A549 (cell line): ENCODE data around the gene TIGD6. TPM values are rescaled to one million over a fixed set of nuclear protein-coding genes. Genes with fewer than 3 reads are reported as not detected.
A peak's percentile ranks its signal among the peaks of the same experiment; 100 is the strongest.

ENCODE experiments used
- ATAC-seq, 2 experiments: fragments of 200-7000 bp in 1 of 2; fragments of >200 bp in 1 of 2; cut with Nextera tagmentation in 1 of 2; cut with Tn5 transposase in 1 of 2; 3 replicates each; pipeline versions ENCODE4 v1.8.0 to v1.9.1; 2018 to 2020; ENCODE audit warnings: mild to moderate bottlenecking in 1 of 2, moderate library complexity in 1 of 2
- CTCF ChIA-PET: fragments of 300-600 bp; sonication (Branson Sonifier 250); formaldehyde crosslinking; extraction: SDS; loops from one replicate; lab custom pipeline; 2021; ENCODE audit warnings: antibody characterized with exemption, inconsistent platforms; lab: Yijun Ruan, JAX
- POLR2A ChIA-PET: fragments of 350-600 bp; formaldehyde crosslinking; extraction: SDS; loops from one replicate; lab custom pipeline; 2021; ENCODE audit warnings: antibody characterized with exemption, inconsistent platforms; lab: Yijun Ruan, JAX
- DNase-seq, 2 experiments: peaks; one replicate each; pipeline versions ENCODE4 v3.0.0 to v3.0.0-alpha.2; 2011 to 2016; ENCODE audit warnings: low read depth in 1 of 2, low spot score in 1 of 2
- FAIRE-seq: peaks from 2 replicates; lab custom pipeline; 2011; peaks lifted over from hg19 to GRCh38; lab: Jason Lieb, UNC
- H3K27ac ChIP-seq, 2 experiments: fragments of >200 bp; sonication (Bioruptor Twin); formaldehyde crosslinking; 3 replicates each; pipeline ENCODE4 v1.5.1; 2016 to 2017
- H3K4me1 ChIP-seq: fragments of >200 bp; sonication (Bioruptor Twin); formaldehyde crosslinking; 3 replicates; pipeline ENCODE4 v1.6.1; 2016
- H3K4me2 ChIP-seq: fragments of >200 bp; sonication (Bioruptor Twin); formaldehyde crosslinking; 3 replicates; pipeline ENCODE4 v1.6.1; 2016
- H3K4me3 ChIP-seq: fragments of >200 bp; sonication (Bioruptor Twin); formaldehyde crosslinking; 3 replicates; pipeline ENCODE4 v1.5.1; 2016
- H3K9me3 ChIP-seq: fragments of >200 bp; sonication (Bioruptor Twin); formaldehyde crosslinking; 3 replicates; pipeline ENCODE4 v1.6.1; 2016
- BHLHE40 ChIP-seq: IDR thresholded peaks from 2 replicates; pipeline ENCODE4 v1.6.1; 2012; ENCODE audit warnings: low read depth, low read length, inconsistent platforms
- CBX2 ChIP-seq: fragments of 200-600 bp; sonication (generic); IDR thresholded peaks from 2 replicates; pipeline ENCODE4 v1.6.1; 2016; ENCODE audit warnings: low read depth, mild to moderate bottlenecking, borderline replicate concordance
- CBX8 ChIP-seq: fragments of 200-600 bp; sonication (generic); IDR thresholded peaks from 2 replicates; pipeline ENCODE4 v1.6.1; 2016
- CEBPB ChIP-seq, 2 experiments: fragments of >200 bp in 1 of 2; sonication (Bioruptor Twin) in 1 of 2; formaldehyde crosslinking in 1 of 2; IDR thresholded peaks; 2 replicates each; pipeline ENCODE4 v1.6.1; 2012 to 2016
- CHD4 ChIP-seq: fragments of 200-600 bp; sonication (generic); IDR thresholded peaks from 2 replicates; pipeline ENCODE4 v1.6.1; 2016; ENCODE audit warnings: antibody characterized with exemption, mild to moderate bottlenecking, borderline replicate concordance
- EHMT2 ChIP-seq: fragments of 200-600 bp; sonication (generic); IDR thresholded peaks from 2 replicates; pipeline ENCODE4 v1.6.1; 2016; ENCODE audit warnings: antibody characterized with exemption, low read depth, mild to moderate bottlenecking, moderate library complexity
- ESRRA ChIP-seq: fragments of 150-350 bp; IDR thresholded peaks from 2 replicates; pipeline ENCODE4 v1.6.1; 2014; ENCODE audit warnings: mild to moderate bottlenecking, low read length, borderline replicate concordance
- FOSB ChIP-seq: fragments of 250-450 bp; sonication (Bioruptor Pico); IDR thresholded peaks from 2 replicates; pipeline ENCODE4 v1.5.0; 2020; ENCODE audit warnings: mild to moderate bottlenecking, moderate library complexity
- GATA3 ChIP-seq: IDR thresholded peaks from 2 replicates; pipeline ENCODE4 v1.6.1; 2012; ENCODE audit warnings: borderline replicate concordance
- HDAC2 ChIP-seq: fragments of 200-600 bp; sonication (generic); IDR thresholded peaks from 2 replicates; pipeline ENCODE4 v1.6.1; 2016
- HEYL ChIP-seq: fragments of 250-450 bp; sonication (Bioruptor Pico); IDR thresholded peaks from 2 replicates; pipeline ENCODE4 v1.8.0; 2021; ENCODE audit warnings: mild to moderate bottlenecking, moderate library complexity
- HOXA7 ChIP-seq: fragments of 250-450 bp; sonication (Bioruptor Pico); IDR thresholded peaks from 2 replicates; pipeline ENCODE4 v1.5.0; 2020; ENCODE audit warnings: mild to moderate bottlenecking, moderate library complexity
- HOXB5 ChIP-seq: fragments of 250-450 bp; sonication (Bioruptor Pico); IDR thresholded peaks from 2 replicates; pipeline ENCODE4 v1.5.0; 2020; ENCODE audit warnings: mild to moderate bottlenecking, moderate library complexity
- JUN ChIP-seq, 2 experiments: fragments of >200 bp; sonication (Bioruptor Twin); formaldehyde crosslinking; IDR thresholded peaks; 2 replicates in 1 of 2; 3 replicates in 1 of 2; pipeline ENCODE4 v1.6.1; 2016 to 2017
- KDM1A ChIP-seq: fragments of 200-600 bp; sonication (generic); IDR thresholded peaks from 2 replicates; pipeline ENCODE4 v1.6.1; 2016; ENCODE audit warnings: low read depth, mild to moderate bottlenecking
- KDM5A ChIP-seq: fragments of 200-600 bp; sonication (generic); IDR thresholded peaks from 2 replicates; pipeline ENCODE4 v1.6.1; 2016; ENCODE audit warnings: antibody characterized with exemption, mild to moderate bottlenecking
- NFE2L2 ChIP-seq: fragments of 150-350 bp; conservative IDR thresholded peaks from 2 replicates; pipeline ENCODE4 v1.6.1; 2014; ENCODE audit warnings: low read length
- NPAS2 ChIP-seq: fragments of 250-450 bp; sonication (Bioruptor Pico); IDR thresholded peaks from 2 replicates; pipeline ENCODE4 v1.8.0; 2022; ENCODE audit warnings: mild to moderate bottlenecking, moderate library complexity, borderline replicate concordance
- POLR2A ChIP-seq: IDR thresholded peaks from 2 replicates; pipeline ENCODE4 v1.6.1; 2012; ENCODE audit warnings: mild to moderate bottlenecking, low read length
- RAD21 ChIP-seq, 2 experiments: fragments of >200 bp in 1 of 2; sonication (Bioruptor Twin) in 1 of 2; formaldehyde crosslinking in 1 of 2; IDR thresholded peaks in 1 of 2; conservative IDR thresholded peaks in 1 of 2; 2 replicates in 1 of 2; 3 replicates in 1 of 2; pipeline ENCODE4 v1.6.1; 2012 to 2018; ENCODE audit warnings: inconsistent platforms in 1 of 2
- RARB ChIP-seq: fragments of 250-450 bp; sonication (Bioruptor Pico); IDR thresholded peaks from 2 replicates; pipeline ENCODE4 v1.8.0; 2021; ENCODE audit warnings: mild to moderate bottlenecking, moderate library complexity
- RFX5 ChIP-seq: fragments of 450-650 bp; IDR thresholded peaks from 2 replicates; pipeline ENCODE4 v1.7.1; 2014; ENCODE audit warnings: antibody characterized with exemption, mild to moderate bottlenecking, moderate library complexity
- RNF2 ChIP-seq: fragments of 200-600 bp; sonication (generic); IDR thresholded peaks from 2 replicates; pipeline ENCODE4 v1.6.1; 2016; ENCODE audit warnings: low read depth, mild to moderate bottlenecking, antibody characterized with exemption, moderate library complexity, borderline replicate concordance
- SREBF2 ChIP-seq: fragments of 450-650 bp; IDR thresholded peaks from 2 replicates; pipeline ENCODE4 v1.6.1; 2014; ENCODE audit warnings: mild to moderate bottlenecking, moderate library complexity
- TFCP2L1 ChIP-seq: fragments of 250-450 bp; sonication (Bioruptor Pico); IDR thresholded peaks from 2 replicates; pipeline ENCODE4 v1.5.0; 2021; ENCODE audit warnings: mild to moderate bottlenecking
- ZFP36 ChIP-seq: fragments of 450-650 bp; IDR thresholded peaks from 2 replicates; pipeline ENCODE4 v1.6.1; 2014; ENCODE audit warnings: borderline replicate concordance; ENCODE audit not compliant: partially characterized antibody
- ZNF302 ChIP-seq: fragments of 250-450 bp; sonication (Bioruptor Pico); IDR thresholded peaks from 2 replicates; pipeline ENCODE4 v1.9.0; 2021; ENCODE audit warnings: inconsistent platforms, mild to moderate bottlenecking, moderate library complexity
- WGBS: methylation state at CpG from one replicate; pipeline ENCODE4 v1.1.6; 2017; ENCODE audit errors: missing lambda C conversion rate; 5-methylcytosine and 5-hydroxymethylcytosine counted together
- polyA plus RNA-seq, 4 experiments: library from polyadenylated mRNA; depleted of rRNA in 3 of 4; stranded (reverse); fragments of >200 nt; fragmentation: RNase III in 1 of 4; extraction: RNeasy Plus Mini Kit Qiagen cat#74134 plus additional on column Dnase treatment in 1 of 4; gene quantifications; 2 replicates in 3 of 4; 3 replicates in 1 of 4; pipeline ENCODE4 v1.2.3, GENCODE V29; 2011 to 2017
- TF ChIP-seq, protein P1 (sequence below): fragments of 150-350 bp; IDR thresholded peaks from 2 replicates; pipeline ENCODE4 v1.6.1; 2014; ENCODE audit warnings: low read depth, mild to moderate bottlenecking, low read length
- TF ChIP-seq, protein P2 (sequence below): IDR thresholded peaks from 2 replicates; pipeline ENCODE4 v1.6.1; 2012
- TF ChIP-seq, protein P3 (sequence below): fragments of 200-600 bp; sonication (generic); IDR thresholded peaks from 2 replicates; pipeline ENCODE4 v1.6.1; 2016; ENCODE audit warnings: antibody characterized with exemption, mild to moderate bottlenecking, moderate library complexity
- TF ChIP-seq, protein P4 (sequence below): fragments of 250-450 bp; sonication (Bioruptor Pico); IDR thresholded peaks from 2 replicates; pipeline ENCODE4 v1.5.0; 2021; ENCODE audit warnings: mild to moderate bottlenecking, moderate library complexity, borderline replicate concordance
- TF ChIP-seq, protein P5 (sequence below): IDR thresholded peaks from 2 replicates; pipeline ENCODE4 v1.6.1; 2012
- TF ChIP-seq, protein P6 (sequence below): fragments of >200 bp; sonication (Bioruptor Twin); formaldehyde crosslinking; IDR thresholded peaks from 3 replicates; pipeline ENCODE4 v1.5.1; 2016

TIGD6 gene
- polyA plus RNA-seq, 2 of the 4 experiments (the other 2 are of a cell fraction) = 4.3 to 7.3 TPM

DNA sequence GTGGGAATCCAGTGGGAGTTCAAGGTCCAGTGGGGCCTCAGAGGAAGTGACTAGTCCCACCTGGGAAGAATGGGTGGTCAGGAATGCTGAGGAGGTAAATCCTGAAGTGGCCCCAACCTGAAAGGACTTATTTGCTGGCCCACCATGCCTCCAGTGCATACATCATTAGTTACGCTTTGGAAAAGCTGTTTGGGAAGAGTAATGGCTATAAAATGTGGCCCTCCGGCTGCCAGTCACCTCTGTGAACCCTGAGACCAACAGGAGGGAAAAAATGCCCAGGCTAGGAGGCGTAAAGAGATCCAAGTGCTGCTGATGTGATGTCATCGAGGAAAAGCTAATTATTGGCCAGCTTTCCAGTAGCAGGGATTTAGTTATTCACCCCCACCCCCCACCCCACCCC, 42.6 kb downstream of the TIGD6 start:
- peaks cover 48% of the 10 kb centered on the region for H3K4me1 ChIP-seq
- no peaks in the 10 kb centered on the region for H3K9me3 ChIP-seq
- H3K27ac ChIP-seq = peak overlapping the region; percentile 91 to 96
- FAIRE-seq = no peak
- peak in 1 of 2 experiments; percentile 13; a peak in 3 of 6 replicates for ATAC-seq
- WGBS = 5% methylated on average over 4 of the region's 4 CpGs
- H3K4me3 ChIP-seq = no peak overlapping the region
- CTCF ChIA-PET = interaction anchor here (0.9 to 16.5 kb wide), 13 partner anchors 9 to 321 kb away, joined by 3 to 594 read pairs (median 17); partner anchors contain the start of gene PDE6A
- H3K4me2 ChIP-seq = peak overlapping the region; percentile 80
- POLR2A ChIA-PET = interaction anchor here (1.1 to 3.7 kb wide), 2 partner anchors 18 to 120 kb away, joined by 4 to 24 read pairs; no protein-coding TSS in a partner anchor
- peak; percentile 48 to 89 for DNase-seq
- TF ChIP-seq, protein P1, sequence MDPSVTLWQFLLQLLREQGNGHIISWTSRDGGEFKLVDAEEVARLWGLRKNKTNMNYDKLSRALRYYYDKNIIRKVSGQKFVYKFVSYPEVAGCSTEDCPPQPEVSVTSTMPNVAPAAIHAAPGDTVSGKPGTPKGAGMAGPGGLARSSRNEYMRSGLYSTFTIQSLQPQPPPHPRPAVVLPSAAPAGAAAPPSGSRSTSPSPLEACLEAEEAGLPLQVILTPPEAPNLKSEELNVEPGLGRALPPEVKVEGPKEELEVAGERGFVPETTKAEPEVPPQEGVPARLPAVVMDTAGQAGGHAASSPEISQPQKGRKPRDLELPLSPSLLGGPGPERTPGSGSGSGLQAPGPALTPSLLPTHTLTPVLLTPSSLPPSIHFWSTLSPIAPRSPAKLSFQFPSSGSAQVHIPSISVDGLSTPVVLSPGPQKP = no peak
- TF ChIP-seq NFE2L2 = no peak
- TF ChIP-seq CEBPB (IDR thresholded peaks at IDR 0.05) = 0 out of 4 replicates have a peak, but pooled peaks of 1 of the 2 experiments have one; percentile 18
- TF ChIP-seq POLR2A = no peak
- no peak for TF ChIP-seq NPAS2 (CRISPR knock-in tag)
- TF ChIP-seq, protein P2, sequence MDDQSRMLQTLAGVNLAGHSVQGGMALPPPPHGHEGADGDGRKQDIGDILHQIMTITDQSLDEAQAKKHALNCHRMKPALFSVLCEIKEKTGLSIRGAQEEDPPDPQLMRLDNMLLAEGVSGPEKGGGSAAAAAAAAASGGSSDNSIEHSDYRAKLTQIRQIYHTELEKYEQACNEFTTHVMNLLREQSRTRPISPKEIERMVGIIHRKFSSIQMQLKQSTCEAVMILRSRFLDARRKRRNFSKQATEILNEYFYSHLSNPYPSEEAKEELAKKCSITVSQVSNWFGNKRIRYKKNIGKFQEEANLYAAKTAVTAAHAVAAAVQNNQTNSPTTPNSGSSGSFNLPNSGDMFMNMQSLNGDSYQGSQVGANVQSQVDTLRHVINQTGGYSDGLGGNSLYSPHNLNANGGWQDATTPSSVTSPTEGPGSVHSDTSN = 0 out of 2 replicates have a peak, but pooled peaks have one; percentile 17
- TF ChIP-seq RAD21 (conservative IDR thresholded peaks at IDR 0.05 in 1 of 2, IDR thresholded peaks at IDR 0.05 in 1 of 2) = no peak
- peak; percentile 46; the same call in 1 of the 2 replicates for TF ChIP-seq HOXB5 (CRISPR knock-in tag)
- no peak for TF ChIP-seq BHLHE40
- TF ChIP-seq ESRRA = no peak
- TF ChIP-seq, protein P3, sequence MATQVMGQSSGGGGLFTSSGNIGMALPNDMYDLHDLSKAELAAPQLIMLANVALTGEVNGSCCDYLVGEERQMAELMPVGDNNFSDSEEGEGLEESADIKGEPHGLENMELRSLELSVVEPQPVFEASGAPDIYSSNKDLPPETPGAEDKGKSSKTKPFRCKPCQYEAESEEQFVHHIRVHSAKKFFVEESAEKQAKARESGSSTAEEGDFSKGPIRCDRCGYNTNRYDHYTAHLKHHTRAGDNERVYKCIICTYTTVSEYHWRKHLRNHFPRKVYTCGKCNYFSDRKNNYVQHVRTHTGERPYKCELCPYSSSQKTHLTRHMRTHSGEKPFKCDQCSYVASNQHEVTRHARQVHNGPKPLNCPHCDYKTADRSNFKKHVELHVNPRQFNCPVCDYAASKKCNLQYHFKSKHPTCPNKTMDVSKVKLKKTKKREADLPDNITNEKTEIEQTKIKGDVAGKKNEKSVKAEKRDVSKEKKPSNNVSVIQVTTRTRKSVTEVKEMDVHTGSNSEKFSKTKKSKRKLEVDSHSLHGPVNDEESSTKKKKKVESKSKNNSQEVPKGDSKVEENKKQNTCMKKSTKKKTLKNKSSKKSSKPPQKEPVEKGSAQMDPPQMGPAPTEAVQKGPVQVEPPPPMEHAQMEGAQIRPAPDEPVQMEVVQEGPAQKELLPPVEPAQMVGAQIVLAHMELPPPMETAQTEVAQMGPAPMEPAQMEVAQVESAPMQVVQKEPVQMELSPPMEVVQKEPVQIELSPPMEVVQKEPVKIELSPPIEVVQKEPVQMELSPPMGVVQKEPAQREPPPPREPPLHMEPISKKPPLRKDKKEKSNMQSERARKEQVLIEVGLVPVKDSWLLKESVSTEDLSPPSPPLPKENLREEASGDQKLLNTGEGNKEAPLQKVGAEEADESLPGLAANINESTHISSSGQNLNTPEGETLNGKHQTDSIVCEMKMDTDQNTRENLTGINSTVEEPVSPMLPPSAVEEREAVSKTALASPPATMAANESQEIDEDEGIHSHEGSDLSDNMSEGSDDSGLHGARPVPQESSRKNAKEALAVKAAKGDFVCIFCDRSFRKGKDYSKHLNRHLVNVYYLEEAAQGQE = no peak
- TF ChIP-seq RFX5 = no peak
- TF ChIP-seq GATA3 = peak; percentile 85; the same call in 1 of the 2 replicates
- TF ChIP-seq SREBF2 = no peak
- TF ChIP-seq CHD4 = no peak
- no peak for TF ChIP-seq CBX8
- TF ChIP-seq CBX2 = no peak
- no peak for TF ChIP-seq HOXA7 (CRISPR knock-in tag)
- no peak for TF ChIP-seq KDM1A
- no peak for TF ChIP-seq EHMT2
- no peak for TF ChIP-seq RARB (CRISPR knock-in tag)
- no peak for TF ChIP-seq ZFP36
- TF ChIP-seq HDAC2 = no peak
- TF ChIP-seq ZNF302 (CRISPR knock-in tag) = no peak
- no peak for TF ChIP-seq RNF2
- TF ChIP-seq, protein P4, sequence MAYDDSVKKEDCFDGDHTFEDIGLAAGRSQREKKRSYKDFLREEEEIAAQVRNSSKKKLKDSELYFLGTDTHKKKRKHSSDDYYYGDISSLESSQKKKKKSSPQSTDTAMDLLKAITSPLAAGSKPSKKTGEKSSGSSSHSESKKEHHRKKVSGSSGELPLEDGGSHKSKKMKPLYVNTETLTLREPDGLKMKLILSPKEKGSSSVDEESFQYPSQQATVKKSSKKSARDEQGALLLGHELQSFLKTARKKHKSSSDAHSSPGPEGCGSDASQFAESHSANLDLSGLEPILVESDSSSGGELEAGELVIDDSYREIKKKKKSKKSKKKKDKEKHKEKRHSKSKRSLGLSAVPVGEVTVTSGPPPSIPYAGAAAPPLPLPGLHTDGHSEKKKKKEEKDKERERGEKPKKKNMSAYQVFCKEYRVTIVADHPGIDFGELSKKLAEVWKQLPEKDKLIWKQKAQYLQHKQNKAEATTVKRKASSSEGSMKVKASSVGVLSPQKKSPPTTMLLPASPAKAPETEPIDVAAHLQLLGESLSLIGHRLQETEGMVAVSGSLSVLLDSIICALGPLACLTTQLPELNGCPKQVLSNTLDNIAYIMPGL = no peak
- TF ChIP-seq KDM5A = no peak
- no peak for TF ChIP-seq JUN (IDR thresholded peaks at IDR 0.05)
- no peak for TF ChIP-seq TFCP2L1 (CRISPR knock-in tag)
- TF ChIP-seq, protein P5, sequence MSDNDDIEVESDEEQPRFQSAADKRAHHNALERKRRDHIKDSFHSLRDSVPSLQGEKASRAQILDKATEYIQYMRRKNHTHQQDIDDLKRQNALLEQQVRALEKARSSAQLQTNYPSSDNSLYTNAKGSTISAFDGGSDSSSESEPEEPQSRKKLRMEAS = peak; percentile 52
- TF ChIP-seq HEYL (CRISPR knock-in tag) = no peak
- TF ChIP-seq, protein P6, sequence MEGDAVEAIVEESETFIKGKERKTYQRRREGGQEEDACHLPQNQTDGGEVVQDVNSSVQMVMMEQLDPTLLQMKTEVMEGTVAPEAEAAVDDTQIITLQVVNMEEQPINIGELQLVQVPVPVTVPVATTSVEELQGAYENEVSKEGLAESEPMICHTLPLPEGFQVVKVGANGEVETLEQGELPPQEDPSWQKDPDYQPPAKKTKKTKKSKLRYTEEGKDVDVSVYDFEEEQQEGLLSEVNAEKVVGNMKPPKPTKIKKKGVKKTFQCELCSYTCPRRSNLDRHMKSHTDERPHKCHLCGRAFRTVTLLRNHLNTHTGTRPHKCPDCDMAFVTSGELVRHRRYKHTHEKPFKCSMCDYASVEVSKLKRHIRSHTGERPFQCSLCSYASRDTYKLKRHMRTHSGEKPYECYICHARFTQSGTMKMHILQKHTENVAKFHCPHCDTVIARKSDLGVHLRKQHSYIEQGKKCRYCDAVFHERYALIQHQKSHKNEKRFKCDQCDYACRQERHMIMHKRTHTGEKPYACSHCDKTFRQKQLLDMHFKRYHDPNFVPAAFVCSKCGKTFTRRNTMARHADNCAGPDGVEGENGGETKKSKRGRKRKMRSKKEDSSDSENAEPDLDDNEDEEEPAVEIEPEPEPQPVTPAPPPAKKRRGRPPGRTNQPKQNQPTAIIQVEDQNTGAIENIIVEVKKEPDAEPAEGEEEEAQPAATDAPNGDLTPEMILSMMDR = no peak
- no peak for TF ChIP-seq FOSB (CRISPR knock-in tag)
